C4-2B (cell line): ENCODE measurements around the gene RAB6A.

Experiments used
- CTCF ChIP-seq: fragments of 450-650 bp; conservative IDR thresholded peaks from 2 replicates; pipeline ENCODE4 v1.5.1; 2017; ENCODE audit warnings: mild to moderate bottlenecking
- ZFX ChIP-seq: fragments of 450-650 bp; IDR thresholded peaks from 2 replicates; pipeline ENCODE4 v1.6.1; 2017

- no peak for TF ChIP-seq ZFX
- no peak; the same call in 1 of the 2 replicates for TF ChIP-seq CTCF
Observed at GRCh38 chr11:73759610-73760134, 1.2 kb downstream of the RAB6A start.
